ENCODE results near the gene MORN4.

GRCh38 chr10:97628228-97628627, 5.1 kb downstream of the MORN4 start:
- TF ChIP-seq EZH2phosphoT487 (IDR thresholded peaks at IDR 0.05; ENCODE audit: borderline replicate concordance, low read depth) (no peak), CTCF (IDR thresholded peaks at IDR 0.05) (no peak)
